Endodermal cell (in vitro differentiated cells): Measurements from ENCODE around the gene RAB31. TPM values are rescaled to one million over a fixed set of nuclear protein-coding genes. Genes with fewer than 3 reads are reported as not detected.

ENCODE experiments used
- DNase-seq: peaks from one replicate; pipeline ENCODE4 v3.0.0-alpha.2; 2017
- H3K27ac ChIP-seq: 2 replicates; pipeline ENCODE4 v1.5.1; 2013; ENCODE audit warnings: mild to moderate bottlenecking, low read depth, low read length, moderate library complexity
- H3K27me3 ChIP-seq: 2 replicates; pipeline ENCODE4 v1.6.1; 2013; ENCODE audit warnings: mild to moderate bottlenecking, low read length, moderate library complexity; ENCODE audit not compliant: insufficient read depth, control insufficient read depth, poor library complexity, severe bottlenecking
- H3K36me3 ChIP-seq: 2 replicates; pipeline ENCODE4 v1.7.0; 2013; ENCODE audit warnings: mild to moderate bottlenecking, low read length, moderate library complexity; ENCODE audit not compliant: control insufficient read depth, insufficient read depth
- H3K4me1 ChIP-seq: one replicate; pipeline ENCODE4 v1.7.0; 2013; ENCODE audit warnings: low read length; ENCODE audit not compliant: control insufficient read depth, insufficient read depth
- H3K4me3 ChIP-seq: 2 replicates; pipeline ENCODE4 v1.5.1; 2013; ENCODE audit warnings: mild to moderate bottlenecking, low read length, moderate library complexity
- H3K9ac ChIP-seq: 2 replicates; pipeline ENCODE4 v1.6.1; 2013; ENCODE audit warnings: mild to moderate bottlenecking, low read length, moderate library complexity; ENCODE audit not compliant: poor library complexity, severe bottlenecking; ENCODE audit errors: extremely low read depth
- H3K9me3 ChIP-seq: 2 replicates; pipeline ENCODE4 v1.6.1; 2013; ENCODE audit warnings: mild to moderate bottlenecking, low read length, moderate library complexity; ENCODE audit not compliant: control insufficient read depth
- H3K27ac Mint-ChIP-seq: 2 replicates; pipeline ENCODE4 v1.8.0; 2020; ENCODE audit warnings: mixed read lengths
- H3K27me3 Mint-ChIP-seq: 2 replicates; pipeline ENCODE4 v1.8.0; 2021; ENCODE audit warnings: mild to moderate bottlenecking, mixed read lengths; ENCODE audit not compliant: insufficient read depth
- H3K36me3 Mint-ChIP-seq: 2 replicates; pipeline ENCODE4 v1.8.0; 2020; ENCODE audit warnings: low read depth, mixed read lengths
- H3K4me1 Mint-ChIP-seq: 2 replicates; pipeline ENCODE4 v1.8.0; 2020; ENCODE audit warnings: mixed read lengths
- H3K4me3 Mint-ChIP-seq: 2 replicates; pipeline ENCODE4 v1.8.0; 2020; ENCODE audit warnings: mild to moderate bottlenecking, moderate library complexity, mixed read lengths
- H3K9me3 Mint-ChIP-seq: 2 replicates; pipeline ENCODE4 v1.8.0; 2020; ENCODE audit warnings: mild to moderate bottlenecking, mixed read lengths
- WGBS, 2 experiments: methylation state at CpG; one replicate each; pipeline versions ENCODE4 v1.1.5 to v1.1.7; 2013; ENCODE audit warnings: missing lambda C conversion rate in 2 of 2, mixed read lengths in 1 of 2; ENCODE audit not compliant: insufficient coverage in 1 of 2, insufficient read length in 1 of 2; 5-methylcytosine and 5-hydroxymethylcytosine counted together
- total RNA-seq, 2 donors: library from RNA; stranded (reverse); fragmentation: NEBNext Ultra II Directional in 1 of 2; extraction: Animal tissue kit (Norgen Biotek cat#: 25700) in 1 of 2; gene quantifications; 2 replicates in 1 of 2; 3 replicates in 1 of 2; pipeline ENCODE4 v1.2.1, GENCODE V29; 2021
- TF ChIP-seq, protein P1 (sequence below): fragments of 200-600 bp; sonication (generic); conservative IDR thresholded peaks from 2 replicates; pipeline ENCODE4 v1.5.0; 2021; ENCODE audit warnings: antibody characterized with exemption, mild to moderate bottlenecking

RAB31 gene
- total RNA-seq, 2 donors from 2014 or later: 11.7 to 20.3 TPM

DNA sequence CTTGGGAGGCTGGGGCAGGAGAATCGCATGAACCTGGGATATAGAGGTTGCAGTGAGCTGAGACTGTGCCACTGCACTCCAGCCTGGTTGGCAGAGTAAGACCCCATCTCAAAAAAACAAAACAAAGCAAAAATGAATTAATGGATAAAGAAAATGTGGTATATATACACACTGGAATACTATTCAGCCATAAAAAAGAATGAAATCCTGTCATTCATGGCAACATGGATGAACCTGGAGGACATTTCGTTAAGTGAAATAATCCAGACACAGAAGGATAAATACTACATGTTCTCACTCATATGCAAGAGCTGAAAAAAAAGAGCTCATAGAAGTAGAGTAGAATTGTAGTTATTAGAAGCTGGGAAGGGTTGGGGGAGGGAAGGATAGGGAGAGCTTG is 80.8 kb downstream of the RAB31 start:
- H3K9me3 Mint-ChIP-seq: peaks cover 5% of the 10 kb centered on the region
- H3K27ac Mint-ChIP-seq: no peak overlapping the region
- Histone ChIP-seq H3K27me3 (no peaks in the 10 kb centered on the region), H3K36me3 (no peaks in the 10 kb centered on the region), H3K9me3 (no peaks in the 10 kb centered on the region), H3K4me3 (no peak overlapping the region), H3K9ac (no peak overlapping the region), H3K4me1 (no peaks in the 10 kb centered on the region), H3K27ac (no peak overlapping the region)
- no peaks in the 10 kb centered on the region for H3K27me3 Mint-ChIP-seq
- peaks cover 4% of the 10 kb centered on the region for H3K36me3 Mint-ChIP-seq
- DNase-seq: no peak
- no peak overlapping the region for H3K4me3 Mint-ChIP-seq
- 91% methylated on average over 2 of the region's 2 CpGs; no CpG with 5 or more reads in 1 of the 2 experiments for WGBS, 2 experiments
- TF ChIP-seq, protein P1, sequence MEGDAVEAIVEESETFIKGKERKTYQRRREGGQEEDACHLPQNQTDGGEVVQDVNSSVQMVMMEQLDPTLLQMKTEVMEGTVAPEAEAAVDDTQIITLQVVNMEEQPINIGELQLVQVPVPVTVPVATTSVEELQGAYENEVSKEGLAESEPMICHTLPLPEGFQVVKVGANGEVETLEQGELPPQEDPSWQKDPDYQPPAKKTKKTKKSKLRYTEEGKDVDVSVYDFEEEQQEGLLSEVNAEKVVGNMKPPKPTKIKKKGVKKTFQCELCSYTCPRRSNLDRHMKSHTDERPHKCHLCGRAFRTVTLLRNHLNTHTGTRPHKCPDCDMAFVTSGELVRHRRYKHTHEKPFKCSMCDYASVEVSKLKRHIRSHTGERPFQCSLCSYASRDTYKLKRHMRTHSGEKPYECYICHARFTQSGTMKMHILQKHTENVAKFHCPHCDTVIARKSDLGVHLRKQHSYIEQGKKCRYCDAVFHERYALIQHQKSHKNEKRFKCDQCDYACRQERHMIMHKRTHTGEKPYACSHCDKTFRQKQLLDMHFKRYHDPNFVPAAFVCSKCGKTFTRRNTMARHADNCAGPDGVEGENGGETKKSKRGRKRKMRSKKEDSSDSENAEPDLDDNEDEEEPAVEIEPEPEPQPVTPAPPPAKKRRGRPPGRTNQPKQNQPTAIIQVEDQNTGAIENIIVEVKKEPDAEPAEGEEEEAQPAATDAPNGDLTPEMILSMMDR: no peak
- no peaks in the 10 kb centered on the region for H3K4me1 Mint-ChIP-seq

DNA sequence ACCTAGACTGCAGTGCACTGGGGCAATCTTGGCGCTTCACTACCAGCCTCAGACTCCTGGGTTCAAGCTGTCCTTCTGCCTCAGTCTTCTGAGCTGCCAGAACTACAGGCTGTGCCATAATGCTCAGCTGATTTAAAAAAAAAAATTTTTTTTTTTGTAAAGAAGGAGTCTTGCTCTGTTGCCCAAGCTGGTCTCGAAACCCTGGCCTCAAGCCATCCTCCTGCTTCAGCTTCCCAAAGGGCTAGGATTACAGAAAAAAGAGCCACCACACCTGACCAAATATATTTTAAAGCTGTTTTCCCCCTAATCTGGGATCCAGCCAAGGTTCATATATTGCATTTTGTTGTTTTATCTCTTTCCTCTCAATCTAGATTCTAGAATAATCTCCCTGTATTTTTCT is 82.2 kb downstream of the RAB31 start:
- H3K36me3 Mint-ChIP-seq: peaks cover 10% of the 10 kb centered on the region
- Histone ChIP-seq H3K9ac (no peak overlapping the region), H3K4me3 (no peak overlapping the region), H3K36me3 (no peaks in the 10 kb centered on the region), H3K27ac (no peak overlapping the region), H3K9me3 (no peaks in the 10 kb centered on the region), H3K4me1 (no peaks in the 10 kb centered on the region), H3K27me3 (no peaks in the 10 kb centered on the region)
- TF ChIP-seq, protein P1: no peak
- no peaks in the 10 kb centered on the region for H3K27me3 Mint-ChIP-seq
- no peak for DNase-seq
- peaks cover 5% of the 10 kb centered on the region for H3K9me3 Mint-ChIP-seq
- H3K4me3 Mint-ChIP-seq: no peak overlapping the region
- WGBS, 2 experiments: 98 to 100% methylated on average over 2 of the region's 2 CpGs
- no peak overlapping the region for H3K27ac Mint-ChIP-seq
- no peaks in the 10 kb centered on the region for H3K4me1 Mint-ChIP-seq

DNA sequence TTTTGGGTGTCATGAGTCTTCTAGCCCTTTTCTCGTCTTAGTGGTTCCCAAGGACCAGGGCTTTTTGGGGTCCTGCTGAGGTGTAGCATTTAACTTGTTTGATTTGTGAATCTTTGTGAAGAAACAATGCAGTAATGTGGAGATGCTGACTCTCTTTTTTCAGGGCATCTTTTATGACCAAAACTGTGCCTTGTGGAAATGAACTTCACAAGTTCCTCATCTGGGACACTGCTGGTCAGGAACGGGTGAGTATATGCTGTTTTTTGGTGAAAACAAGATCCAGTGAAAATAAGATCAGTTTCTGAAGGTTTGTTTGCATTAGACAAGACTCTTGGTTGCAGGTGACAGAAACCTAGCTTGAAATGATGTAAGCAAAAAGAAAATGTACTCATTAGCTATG is 83.9 kb downstream of the RAB31 start:
- Mint-ChIP-seq H3K9me3 (peaks cover 5% of the 10 kb centered on the region), H3K36me3 (peaks cover 12% of the 10 kb centered on the region), H3K27me3 (no peaks in the 10 kb centered on the region)

More for the DNA sequence above, 83.9 kb downstream of the RAB31 start:
- Mint-ChIP-seq H3K4me1 (no peaks in the 10 kb centered on the region), H3K4me3 (no peak overlapping the region), H3K27ac (no peak overlapping the region)
- no peaks in the 10 kb centered on the region for H3K4me1 ChIP-seq
- H3K4me3 ChIP-seq: no peak overlapping the region
- H3K9me3 ChIP-seq: no peaks in the 10 kb centered on the region
- WGBS, 2 experiments: 88 to 94% methylated on average over 2 of the region's 2 CpGs
- no peak for DNase-seq
- no peak overlapping the region for H3K9ac ChIP-seq
- no peak overlapping the region for H3K27ac ChIP-seq
- H3K36me3 ChIP-seq: no peaks in the 10 kb centered on the region
- TF ChIP-seq, protein P1: no peak
- no peaks in the 10 kb centered on the region for H3K27me3 ChIP-seq
